Liver (tissue), 9 donors: ENCODE results near the gene NGLY1. TPM values are rescaled to one million over a fixed set of nuclear protein-coding genes. Genes with fewer than 3 reads are reported as not detected.

Experiments
- DNase-seq: peaks from one replicate; pipeline ENCODE4 v3.0.0-alpha.2; 2017; ENCODE audit warnings: low spot score
- H3K27ac ChIP-seq, 2 donors: one replicate each; pipeline ENCODE4 v1.7.0; 2013; ENCODE audit warnings: inconsistent platforms in 2 of 2, low read length in 2 of 2, control low read depth in 1 of 2, low read depth in 1 of 2, mild to moderate bottlenecking in 1 of 2
- H3K27me3 ChIP-seq, 4 donors: one replicate each; pipeline versions ENCODE4 v1.6.1 to v1.7.0; 2013; ENCODE audit warnings: low read length in 3 of 4, inconsistent platforms in 1 of 4, mild to moderate bottlenecking in 1 of 4, moderate library complexity in 1 of 4; ENCODE audit not compliant: control insufficient read depth in 4 of 4, insufficient read depth in 4 of 4
- H3K36me3 ChIP-seq, 4 donors: one replicate each; pipeline versions ENCODE4 v1.6.1 to v1.7.0; 2013; ENCODE audit warnings: low read length in 3 of 4, mild to moderate bottlenecking in 3 of 4, low read depth in 1 of 4, moderate library complexity in 1 of 4; ENCODE audit not compliant: control insufficient read depth in 4 of 4, insufficient read depth in 3 of 4
- H3K4me1 ChIP-seq, 4 donors: one replicate each; pipeline versions ENCODE4 v1.6.1 to v1.7.0; 2013; ENCODE audit warnings: low read length in 3 of 4, mild to moderate bottlenecking in 3 of 4, moderate library complexity in 1 of 4; ENCODE audit not compliant: control insufficient read depth in 4 of 4, insufficient read depth in 4 of 4
- H3K4me3 ChIP-seq, 3 donors: one replicate each; pipeline versions ENCODE4 v1.6.1 to v1.7.0; 2013; ENCODE audit warnings: low read length in 3 of 3, control low read depth in 1 of 3, low read depth in 1 of 3, mild to moderate bottlenecking in 1 of 3
- H3K9ac ChIP-seq, 2 donors: one replicate each; pipeline ENCODE4 v1.7.0; 2013; ENCODE audit warnings: low read length in 2 of 2, mild to moderate bottlenecking in 2 of 2, moderate library complexity in 2 of 2, control low read depth in 1 of 2, low read depth in 1 of 2
- H3K9me3 ChIP-seq, 4 donors: one replicate each; pipeline versions ENCODE4 v1.6.1 to v1.7.0; 2013; ENCODE audit warnings: low read length in 3 of 4; ENCODE audit not compliant: control insufficient read depth in 4 of 4
- ATF3 ChIP-seq: IDR thresholded peaks from 2 replicates; pipeline ENCODE4 v1.6.1; 2016; ENCODE audit warnings: antibody characterized with exemption
- CTCF ChIP-seq: fragments of 150-350 bp; IDR thresholded peaks from 2 replicates; pipeline ENCODE4 v1.5.1; 2017; ENCODE audit warnings: improper control_type of control experiment, low read depth, low read length; ENCODE audit not compliant: missing input control
- EGR1 ChIP-seq, 2 donors: IDR thresholded peaks; 2 replicates each; pipeline ENCODE4 v1.6.1; 2016 to 2018; ENCODE audit warnings: antibody characterized with exemption in 2 of 2, low read depth in 2 of 2
- FOXA1 ChIP-seq: IDR thresholded peaks from 2 replicates; pipeline ENCODE4 v1.6.1; 2016; ENCODE audit warnings: antibody characterized with exemption
- FOXA2 ChIP-seq: IDR thresholded peaks from 2 replicates; pipeline ENCODE4 v1.6.1; 2016; ENCODE audit warnings: antibody characterized with exemption
- GABPA ChIP-seq, 2 donors: IDR thresholded peaks in 1 of 2; conservative IDR thresholded peaks in 1 of 2; 2 replicates each; pipeline ENCODE4 v1.6.1; 2016; ENCODE audit warnings: antibody characterized with exemption in 2 of 2, mild to moderate bottlenecking in 1 of 2, moderate library complexity in 1 of 2
- HNF4A ChIP-seq, 2 donors: conservative IDR thresholded peaks; 2 replicates each; pipeline ENCODE4 v1.6.1; 2016; ENCODE audit warnings: antibody characterized with exemption in 2 of 2, mild to moderate bottlenecking in 2 of 2
- HNF4G ChIP-seq: IDR thresholded peaks from 2 replicates; pipeline ENCODE4 v1.6.1; 2016; ENCODE audit warnings: antibody characterized with exemption
- JUND ChIP-seq, 2 donors: IDR thresholded peaks; 2 replicates each; pipeline ENCODE4 v1.6.1; 2016; ENCODE audit warnings: antibody characterized with exemption in 2 of 2
- MAX ChIP-seq: IDR thresholded peaks from 2 replicates; pipeline ENCODE4 v1.6.1; 2016; ENCODE audit warnings: antibody characterized with exemption
- NR2F2 ChIP-seq: IDR thresholded peaks from 2 replicates; pipeline ENCODE4 v1.6.1; 2016; ENCODE audit warnings: antibody characterized with exemption
- RAD21 ChIP-seq, 2 donors: IDR thresholded peaks; 2 replicates each; pipeline ENCODE4 v1.6.1; 2016; ENCODE audit warnings: antibody characterized with exemption in 2 of 2, mild to moderate bottlenecking in 2 of 2
- RXRA ChIP-seq, 2 donors: IDR thresholded peaks; 2 replicates each; pipeline ENCODE4 v1.6.1; 2017 to 2018; ENCODE audit warnings: antibody characterized with exemption in 2 of 2, mild to moderate bottlenecking in 1 of 2
- SP1 ChIP-seq: IDR thresholded peaks from 2 replicates; pipeline ENCODE4 v1.6.1; 2018; ENCODE audit warnings: antibody characterized with exemption, mild to moderate bottlenecking
- TAF1 ChIP-seq: conservative IDR thresholded peaks from 2 replicates; pipeline ENCODE4 v1.6.1; 2016; ENCODE audit warnings: antibody characterized with exemption, mild to moderate bottlenecking
- YY1 ChIP-seq: IDR thresholded peaks from 2 replicates; pipeline ENCODE4 v1.6.1; 2016; ENCODE audit warnings: antibody characterized with exemption, mild to moderate bottlenecking
- ZBTB33 ChIP-seq: IDR thresholded peaks from 2 replicates; pipeline ENCODE4 v1.6.1; 2016; ENCODE audit warnings: antibody characterized with exemption
- WGBS: extraction: QIAGEN DNeasy Blood & Tissue Kit; methylation state at CpG from one replicate; pipeline ENCODE4 v1.1.7; 2013; 5-methylcytosine and 5-hydroxymethylcytosine counted together
- polyA plus RNA-seq, 2 donors: library from polyadenylated mRNA; stranded (reverse) in 1 of 2; unstranded in 1 of 2; fragments of 200-250 nt in 1 of 2; fragments of >200 nt in 1 of 2; fragmentation: Nextera tagmentation in 1 of 2; extraction: Ambion mirVana in 1 of 2; gene quantifications; one replicate each; pipeline versions ENCODE4 v1.2.1 to v1.2.3, GENCODE V29; 2013 to 2015
- total RNA-seq, 2 donors: library from RNA; depleted of rRNA; stranded (reverse); fragments of >200 nt; gene quantifications; one replicate each; pipeline ENCODE4 v1.2.3, GENCODE V29; 2014
- donor health status: healthy.
- donor health status: healthy.
- donor health status: healthy.
- donor health status: healthy.
- donor health status: healthy.

Gene NGLY1
- total and polyA plus RNA-seq, 4 donors, result 13.3 to 31.5 (median 23.9) TPM

GRCh38 chr3:25821746-25822573, 38.7 kb upstream of the NGLY1 start (continued):
- TF ChIP-seq CTCF (no peak), NR2F2 (no peak), ATF3 (no peak), RXRA (IDR thresholded peaks at IDR 0.05) (no peak), FOXA2 (no peak), YY1 (no peak), MAX (no peak), HNF4G (no peak), SP1 (no peak), TAF1 (no peak)

- DNase-seq, result no peak
- Histone ChIP-seq H3K4me1 (no peaks in the 10 kb centered on the region), H3K9ac (no peak overlapping the region), H3K27ac (no peak overlapping the region), H3K36me3 (no peaks in the 10 kb centered on the region), H3K27me3 (peaks cover 0 to 3% (median 0%) of the 10 kb centered on the region in 4 donors), H3K9me3 (no peaks in the 10 kb centered on the region), H3K4me3 (no peak overlapping the region)
- TF ChIP-seq GABPA (IDR thresholded peaks at IDR 0.05 in 1 of 2, conservative IDR thresholded peaks at IDR 0.05 in 1 of 2) (no peak), TAF1 (no peak), NR2F2 (no peak), SP1 (no peak), CTCF (no peak)
- WGBS, result 74% methylated on average over 4 of the region's 4 CpGs
Measured at GRCh38 chr3:25820816-25821486, 37.7 kb upstream of the NGLY1 start.

GRCh38 chr3:25820366-25820765, 37.1 kb upstream of the NGLY1 start:
- no peaks in the 10 kb centered on the region for H3K9me3 ChIP-seq
- no peak overlapping the region for H3K27ac ChIP-seq
- no peak for DNase-seq
- H3K36me3 ChIP-seq, result no peaks in the 10 kb centered on the region
- no peak overlapping the region for H3K9ac ChIP-seq
- H3K4me1 ChIP-seq, result no peaks in the 10 kb centered on the region
- H3K4me3 ChIP-seq, result no peak overlapping the region
- H3K27me3 ChIP-seq, result peaks cover 0 to 3% (median 0%) of the 10 kb centered on the region in 4 donors
- no peak for TF ChIP-seq NR2F2
- no peak for TF ChIP-seq FOXA2
- TF ChIP-seq SP1, result no peak
- no peak for TF ChIP-seq EGR1 (IDR thresholded peaks at IDR 0.05; ENCODE audit: low read depth in 2 of 2)
- TF ChIP-seq TAF1, result no peak
- no peak for TF ChIP-seq RAD21 (IDR thresholded peaks at IDR 0.05)
- no peak for TF ChIP-seq CTCF
- TF ChIP-seq FOXA1, result no peak
- TF ChIP-seq ZBTB33, result no peak
- TF ChIP-seq RXRA (IDR thresholded peaks at IDR 0.05), result no peak
- no peak for TF ChIP-seq ATF3
- no peak for TF ChIP-seq HNF4A (conservative IDR thresholded peaks at IDR 0.05)
- TF ChIP-seq MAX, result no peak
- no peak for TF ChIP-seq JUND (IDR thresholded peaks at IDR 0.05)
- TF ChIP-seq YY1, result no peak
- no peak for TF ChIP-seq HNF4G
